ENCODE results near the gene MEF2B.

DNA sequence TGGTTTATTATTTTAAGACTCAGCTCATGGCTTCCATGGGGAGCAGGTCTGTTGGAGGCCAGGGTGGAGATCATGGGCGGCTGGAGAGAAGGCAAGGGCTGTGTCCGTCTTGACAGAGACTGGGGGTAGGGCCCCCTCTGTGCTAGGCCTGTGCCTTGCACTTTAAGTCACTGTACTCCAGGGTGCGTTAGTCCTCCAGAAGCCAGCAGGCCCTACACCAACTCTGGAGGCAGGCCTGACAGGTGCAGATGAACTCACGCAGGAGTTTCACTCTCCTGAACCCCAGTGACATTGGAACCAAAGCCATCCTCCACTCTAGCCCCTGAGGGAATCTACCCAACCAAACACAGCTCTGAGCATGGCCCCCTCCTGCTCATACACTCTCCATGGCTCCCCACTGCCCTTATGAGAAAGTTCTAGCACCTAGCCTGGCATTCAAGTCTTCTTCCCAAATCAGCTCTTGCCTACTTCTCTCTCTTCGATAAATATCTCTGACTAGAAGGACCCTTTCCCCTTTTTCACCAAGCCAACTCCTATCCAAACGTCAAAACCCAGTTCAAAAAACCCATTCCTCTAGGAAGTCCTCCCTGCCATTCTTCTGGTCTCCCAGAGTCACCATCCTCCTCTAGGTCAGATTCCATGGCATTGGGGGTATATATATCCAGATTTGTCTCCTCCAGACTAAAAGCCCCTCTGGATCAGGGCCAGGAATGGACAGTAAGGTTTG, 15.1 kb downstream of the MEF2B start:
- TF ChIP-seq, protein P1, sequence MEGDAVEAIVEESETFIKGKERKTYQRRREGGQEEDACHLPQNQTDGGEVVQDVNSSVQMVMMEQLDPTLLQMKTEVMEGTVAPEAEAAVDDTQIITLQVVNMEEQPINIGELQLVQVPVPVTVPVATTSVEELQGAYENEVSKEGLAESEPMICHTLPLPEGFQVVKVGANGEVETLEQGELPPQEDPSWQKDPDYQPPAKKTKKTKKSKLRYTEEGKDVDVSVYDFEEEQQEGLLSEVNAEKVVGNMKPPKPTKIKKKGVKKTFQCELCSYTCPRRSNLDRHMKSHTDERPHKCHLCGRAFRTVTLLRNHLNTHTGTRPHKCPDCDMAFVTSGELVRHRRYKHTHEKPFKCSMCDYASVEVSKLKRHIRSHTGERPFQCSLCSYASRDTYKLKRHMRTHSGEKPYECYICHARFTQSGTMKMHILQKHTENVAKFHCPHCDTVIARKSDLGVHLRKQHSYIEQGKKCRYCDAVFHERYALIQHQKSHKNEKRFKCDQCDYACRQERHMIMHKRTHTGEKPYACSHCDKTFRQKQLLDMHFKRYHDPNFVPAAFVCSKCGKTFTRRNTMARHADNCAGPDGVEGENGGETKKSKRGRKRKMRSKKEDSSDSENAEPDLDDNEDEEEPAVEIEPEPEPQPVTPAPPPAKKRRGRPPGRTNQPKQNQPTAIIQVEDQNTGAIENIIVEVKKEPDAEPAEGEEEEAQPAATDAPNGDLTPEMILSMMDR (IDR thresholded peaks at IDR 0.05) = no peak
- no peak for TF ChIP-seq POLR2A (IDR thresholded peaks at IDR 0.05)

Measured in adrenal gland (tissue), 5 donors.